ENCODE results near the gene HK2.
A peak's percentile ranks its signal among the peaks of the same experiment; 100 is the strongest.
"Not testable (repeated sequence)": the region's sequence is repeated elsewhere in the genome, so short reads cannot be mapped to it uniquely, and the experiment has no call there.

HK2 gene

GRCh38 chr2:74900225-74900624 is 66.3 kb downstream of the HK2 start:
- not testable (repeated sequence) for DNase-seq

GRCh38 chr2:74902281-74902860 is 68.4 kb downstream of the HK2 start:
- no peak for DNase-seq

DNA sequence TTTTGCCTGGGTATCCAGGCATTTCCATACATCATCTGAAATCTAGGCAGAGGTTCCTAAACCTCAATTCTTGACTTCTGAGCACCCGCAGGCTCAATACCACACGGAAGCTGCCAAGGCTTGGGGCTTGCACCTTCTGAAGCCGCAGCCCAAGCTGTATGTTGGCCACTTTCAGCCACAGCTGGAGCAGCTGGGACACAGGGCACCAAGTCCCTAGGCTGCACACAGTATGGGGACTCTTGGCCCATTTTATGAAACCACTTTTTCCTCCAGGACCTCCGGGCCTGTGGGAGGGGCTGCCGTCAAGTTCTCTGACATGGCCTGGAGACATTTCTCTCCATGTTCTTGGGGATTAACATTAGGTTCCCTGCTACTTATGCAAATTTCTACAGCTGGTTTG is 72.5 kb downstream of the HK2 start:
- DNase-seq = no peak

GRCh38 chr2:74907560-74907959 is 73.6 kb downstream of the HK2 start:
- DNase-seq = not testable (repeated sequence)

- DNase-seq = no peak
Observed at GRCh38 chr2:74908748-74909444, 75.0 kb downstream of the HK2 start.

DNA sequence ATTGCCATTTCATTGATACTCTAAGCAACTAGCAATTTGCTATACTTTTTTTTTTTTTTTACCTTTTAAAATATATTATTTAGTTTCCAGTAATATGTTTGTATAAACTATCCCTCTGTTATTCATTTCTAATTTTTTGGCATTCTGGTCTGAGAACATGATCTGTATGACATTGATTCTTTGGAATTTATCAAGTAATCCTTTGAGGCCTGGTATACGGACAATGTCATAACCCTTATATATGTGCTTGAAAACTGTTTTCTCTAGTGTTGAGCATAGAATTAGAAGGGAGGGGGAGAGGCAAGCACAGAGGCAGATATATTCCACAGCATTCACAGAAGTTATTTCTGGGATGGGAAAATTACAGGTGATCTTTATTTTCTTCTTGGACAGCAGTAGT is 76.3 kb downstream of the HK2 start:
- DNase-seq = no peak

- no peak for DNase-seq
Observed at GRCh38 chr2:74911061-74911460, 77.1 kb downstream of the HK2 start.

- DNase-seq = peak; percentile 58 to 63 (median 60)
Observed at GRCh38 chr2:74915743-74916142, 81.8 kb downstream of the HK2 start.

GRCh38 chr2:74916394-74916793 is 82.5 kb downstream of the HK2 start:
- DNase-seq = no peak

DNA sequence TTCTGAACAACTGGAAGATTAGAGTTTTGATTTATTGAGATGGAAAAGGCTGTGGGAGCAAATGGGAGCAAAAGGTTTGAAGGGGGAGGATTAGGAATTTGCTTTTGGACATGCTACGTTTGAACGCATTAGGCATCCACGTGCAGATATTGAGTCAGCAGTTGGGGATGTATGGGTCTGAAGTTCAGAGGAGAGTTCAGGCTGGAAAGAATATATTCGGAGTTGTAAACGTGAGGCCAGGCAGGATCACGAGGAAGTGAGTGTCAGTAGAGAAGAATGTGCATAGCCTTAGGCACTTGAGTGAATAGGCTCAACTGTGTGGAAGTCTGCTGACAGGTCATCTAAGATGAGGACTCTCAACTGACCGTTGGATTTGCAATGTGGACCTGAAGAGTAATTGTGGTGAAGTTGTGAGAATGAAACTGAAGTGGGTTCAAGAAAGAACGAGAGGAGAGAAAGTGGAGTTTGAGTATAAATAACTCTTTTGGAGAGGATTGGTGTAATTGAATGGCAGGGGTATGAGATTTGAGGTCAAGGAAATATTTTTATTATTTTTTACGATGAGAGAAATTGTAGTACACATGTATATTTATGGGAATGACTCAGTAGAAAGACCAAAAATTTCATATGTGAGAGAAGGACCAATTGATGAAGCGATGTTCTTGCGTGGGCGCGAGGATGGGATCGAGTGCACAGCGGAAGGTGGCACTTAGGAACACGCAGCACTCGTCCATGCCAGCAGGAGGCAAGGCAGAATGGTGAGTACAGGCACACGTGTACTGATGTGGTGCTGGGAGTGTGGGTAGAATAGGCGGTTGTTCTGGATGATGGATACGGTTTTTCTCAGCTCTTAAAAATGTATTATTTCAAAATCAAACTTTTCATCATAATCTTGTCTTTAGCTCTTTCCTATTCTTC is 84.0 kb downstream of the HK2 start:
- no peak for DNase-seq

- peak; percentile 69 to 76 (median 74) for DNase-seq
Observed at GRCh38 chr2:74919827-74920226, 85.9 kb downstream of the HK2 start.

DNA sequence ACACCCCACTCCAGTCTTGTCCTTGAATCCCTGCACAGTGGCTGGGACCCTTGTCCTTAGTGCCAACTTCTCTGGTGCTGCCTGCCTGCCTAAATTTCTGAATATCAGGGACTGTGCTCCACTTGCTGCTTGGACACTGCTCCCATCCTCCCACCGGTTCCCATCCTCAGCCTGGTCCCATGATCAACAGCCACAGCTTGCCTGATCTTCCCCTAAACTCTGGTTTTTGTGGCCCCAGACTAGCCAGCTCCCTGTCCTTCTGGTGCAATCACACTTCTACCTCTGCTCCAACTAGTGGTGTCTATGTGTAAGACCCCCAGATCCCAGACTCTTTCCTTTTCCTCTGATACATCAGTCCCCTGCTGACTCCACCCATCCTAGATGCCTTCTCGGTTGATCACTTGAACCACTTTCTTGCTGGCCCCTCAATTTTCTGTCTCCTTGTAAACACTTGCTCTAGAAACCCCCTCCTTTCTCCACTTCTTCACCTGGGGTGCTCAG is 87.4 kb downstream of the HK2 start:
- no peak for DNase-seq

DNA sequence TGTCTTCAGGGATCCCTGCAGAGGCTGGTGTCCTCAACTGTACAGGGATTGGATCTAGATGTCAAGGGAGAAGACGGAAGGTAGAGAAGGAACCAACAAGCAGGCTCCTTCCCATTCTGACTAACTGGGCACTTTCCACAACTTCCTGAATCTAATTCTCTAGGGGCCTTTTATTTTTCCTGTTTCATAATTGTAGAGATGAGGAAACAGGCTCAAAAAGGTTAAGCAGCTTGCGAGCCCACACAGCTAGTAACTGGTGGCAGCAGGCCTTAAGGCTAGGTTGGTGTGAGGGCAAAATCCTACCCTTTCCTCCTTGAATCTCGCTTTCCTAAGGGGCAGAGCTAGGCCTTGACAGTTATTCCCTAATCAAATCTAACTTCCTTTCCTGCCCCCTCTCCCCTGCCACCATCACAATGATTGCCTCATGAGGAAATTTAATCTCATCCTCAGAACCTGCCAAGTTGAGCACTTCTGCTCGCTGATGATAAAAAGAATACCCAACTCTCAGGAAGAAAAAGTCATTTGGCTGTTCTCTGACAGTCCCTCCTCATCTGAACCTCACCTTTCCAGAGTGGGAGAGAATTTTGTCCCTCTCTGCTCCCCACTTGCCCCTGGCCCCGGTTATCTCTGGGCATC is 88.8 kb downstream of the HK2 start:
- DNase-seq = peak; percentile 66 to 88 (median 87)

- no peak for DNase-seq
Observed at GRCh38 chr2:74924463-74925265, 90.7 kb downstream of the HK2 start.

GRCh38 chr2:74925361-74925786 is 91.4 kb downstream of the HK2 start:
- no peak for DNase-seq

DNA sequence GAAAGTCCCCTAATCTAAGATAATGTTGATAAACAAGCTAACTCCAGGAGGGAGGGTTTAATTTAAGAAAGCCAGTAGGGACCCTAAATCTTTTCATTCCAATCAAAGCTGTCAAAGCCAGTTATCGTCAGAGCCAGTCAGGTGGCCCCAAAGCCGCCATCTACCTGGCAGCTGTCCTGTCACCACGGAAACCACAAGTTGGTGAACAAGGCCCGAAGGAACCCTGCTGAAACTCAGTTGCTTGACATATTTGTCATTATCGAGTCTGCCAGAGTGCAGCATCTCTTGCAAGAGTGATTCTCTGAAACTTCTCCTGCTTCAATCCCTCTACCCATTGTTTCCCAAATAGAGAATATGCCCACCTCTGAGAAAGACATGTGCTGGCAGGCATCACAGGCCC is 93.7 kb downstream of the HK2 start:
- DNase-seq = no peak

- DNase-seq = no peak
Observed at GRCh38 chr2:74930811-74931486, 97.0 kb downstream of the HK2 start.

DNA sequence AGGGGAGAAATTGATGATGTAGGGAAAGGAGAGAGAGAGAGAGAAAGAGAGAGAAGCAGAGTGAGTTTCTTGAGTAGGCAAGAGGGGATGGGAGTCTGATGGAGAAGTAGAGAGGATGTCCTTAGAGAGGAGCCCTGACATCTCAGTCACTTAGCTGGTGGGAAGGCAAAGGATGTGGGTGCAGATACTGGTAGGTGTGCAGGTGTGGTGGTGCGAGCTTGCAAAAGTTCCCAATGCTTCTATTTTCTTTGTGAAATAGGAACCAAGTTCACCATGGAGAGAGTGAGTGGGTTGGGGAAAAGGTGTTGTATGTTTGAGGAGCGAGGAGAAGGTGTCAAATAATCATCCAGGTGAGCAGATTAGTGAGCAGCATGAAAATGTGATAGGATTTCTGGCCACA is 98.0 kb downstream of the HK2 start:
- DNase-seq = no peak

- no peak for DNase-seq
Observed at GRCh38 chr2:74935975-74936391, 102.1 kb downstream of the HK2 start.

GRCh38 chr2:74937221-74937880 is 103.4 kb downstream of the HK2 start:
- no peak for DNase-seq

DNA sequence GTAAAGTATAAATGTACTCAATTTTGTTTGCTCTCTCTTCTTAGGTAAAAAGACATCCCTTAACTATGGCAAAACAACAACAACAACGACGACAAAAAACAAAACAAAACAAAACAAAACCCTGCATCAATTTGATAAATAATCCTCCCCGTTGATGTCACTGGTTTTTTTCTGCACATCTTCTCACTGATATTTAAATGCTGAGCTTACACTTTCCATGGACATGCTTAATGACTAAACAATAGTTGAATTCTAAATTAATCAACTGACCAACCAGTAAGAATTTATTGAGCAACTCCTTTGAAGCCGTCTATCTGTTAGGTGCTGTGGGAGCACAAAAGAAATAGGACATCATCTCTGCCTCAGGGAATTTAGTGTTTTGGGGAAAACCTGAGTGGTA is 104.3 kb downstream of the HK2 start:
- DNase-seq = no peak

Measured in suppressor macrophage treated with lipopolysaccharide for 1 hour (primary cell).